HL-60 (cell line): ENCODE measurements around the gene OR9Q1.

ENCODE experiments used
- DNase-seq, 2 experiments: peaks; one replicate each; pipeline ENCODE4 v3.0.0-alpha.2; 2010 to 2020; ENCODE audit warnings: low read depth in 1 of 2, low spot score in 1 of 2
- H3K27ac ChIP-seq: fragments of 250-450 bp; sonication (Bioruptor Pico); replicated peaks from 2 replicates; pipeline ENCODE4 v1.5.1; 2020; ENCODE audit warnings: mild to moderate bottlenecking, moderate library complexity
- H3K27me3 ChIP-seq: fragments of 250-450 bp; sonication (Bioruptor Pico); 2 replicates; pipeline ENCODE4 v1.5.1; 2021; ENCODE audit warnings: mild to moderate bottlenecking, moderate library complexity; ENCODE audit not compliant: insufficient read depth, poor library complexity, severe bottlenecking
- H3K4me3 ChIP-seq: replicated peaks from 2 replicates; pipeline ENCODE4 v1.5.1; 2011; ENCODE audit warnings: mild to moderate bottlenecking, control low read depth, low read length; ENCODE audit not compliant: insufficient read depth
- GABPA ChIP-seq: IDR thresholded peaks from 2 replicates; pipeline ENCODE4 v1.6.1; 2012; ENCODE audit warnings: low read depth
- POLR2AphosphoS5 ChIP-seq: IDR thresholded peaks from 2 replicates; pipeline ENCODE4 v1.6.1; 2012; ENCODE audit warnings: low read depth
- SPI1 ChIP-seq: IDR thresholded peaks from 2 replicates; pipeline ENCODE4 v1.6.1; 2012; ENCODE audit warnings: low read depth, mild to moderate bottlenecking, borderline replicate concordance
- long read RNA-seq: library from polyadenylated mRNA; unstranded; transcript quantifications from one replicate; pipeline ENCODE4 v2.0.0, GENCODE V29; 2020
- TF ChIP-seq, protein P1 (sequence below): IDR thresholded peaks from one replicate; pipeline ENCODE4 v1.5.1; 2011; ENCODE audit warnings: low read length, control low read depth, inconsistent platforms; ENCODE audit not compliant: insufficient read depth
- TF ChIP-seq, protein P2 (sequence below): IDR thresholded peaks from 2 replicates; pipeline ENCODE4 v1.6.1; 2012; ENCODE audit warnings: low read depth; ENCODE audit not compliant: insufficient replicate concordance

OR9Q1 gene, protein sequence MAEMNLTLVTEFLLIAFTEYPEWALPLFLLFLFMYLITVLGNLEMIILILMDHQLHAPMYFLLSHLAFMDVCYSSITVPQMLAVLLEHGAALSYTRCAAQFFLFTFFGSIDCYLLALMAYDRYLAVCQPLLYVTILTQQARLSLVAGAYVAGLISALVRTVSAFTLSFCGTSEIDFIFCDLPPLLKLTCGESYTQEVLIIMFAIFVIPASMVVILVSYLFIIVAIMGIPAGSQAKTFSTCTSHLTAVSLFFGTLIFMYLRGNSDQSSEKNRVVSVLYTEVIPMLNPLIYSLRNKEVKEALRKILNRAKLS
- long read RNA-seq: 0 reads

DNA sequence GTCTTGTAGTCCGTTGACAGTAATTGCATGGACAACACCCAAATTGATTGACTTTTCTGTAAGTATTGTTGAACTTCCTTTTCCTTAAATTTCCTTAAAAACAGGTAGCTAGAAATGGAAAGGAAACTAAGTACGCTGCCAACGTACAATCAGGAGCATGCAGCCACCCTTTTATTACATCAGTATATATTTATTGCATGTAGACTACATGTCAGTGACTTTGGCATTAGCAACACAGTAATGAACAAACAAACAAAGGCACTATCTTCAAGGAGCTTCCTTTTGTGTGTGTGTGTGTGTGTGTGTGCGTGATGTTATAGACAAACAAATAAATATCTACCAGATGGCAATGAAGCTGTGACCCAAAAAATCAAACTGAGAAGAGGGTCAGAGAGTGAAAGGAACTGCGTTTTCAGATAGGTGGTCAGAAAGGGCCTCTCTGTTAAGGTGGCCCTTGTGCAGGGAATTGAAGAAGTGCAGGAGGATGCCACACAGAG lies at the start of gene OR9Q1:
TSS of gene OR9Q1 (plus strand) at position 447 of the 497 bp plus-strand sequence. CDS start 155,564 bp downstream, outside the sequence.
- no peak for DNase-seq
- Histone ChIP-seq H3K27ac (no peak within 1 kb of the TSS), H3K4me3 (no peak within 1 kb of the TSS), H3K27me3 (no peaks in the 10 kb centered on the region)
- TF ChIP-seq GABPA (no peak), SPI1 (no peak), POLR2AphosphoS5 (no peak)
- TF ChIP-seq, protein P1, sequence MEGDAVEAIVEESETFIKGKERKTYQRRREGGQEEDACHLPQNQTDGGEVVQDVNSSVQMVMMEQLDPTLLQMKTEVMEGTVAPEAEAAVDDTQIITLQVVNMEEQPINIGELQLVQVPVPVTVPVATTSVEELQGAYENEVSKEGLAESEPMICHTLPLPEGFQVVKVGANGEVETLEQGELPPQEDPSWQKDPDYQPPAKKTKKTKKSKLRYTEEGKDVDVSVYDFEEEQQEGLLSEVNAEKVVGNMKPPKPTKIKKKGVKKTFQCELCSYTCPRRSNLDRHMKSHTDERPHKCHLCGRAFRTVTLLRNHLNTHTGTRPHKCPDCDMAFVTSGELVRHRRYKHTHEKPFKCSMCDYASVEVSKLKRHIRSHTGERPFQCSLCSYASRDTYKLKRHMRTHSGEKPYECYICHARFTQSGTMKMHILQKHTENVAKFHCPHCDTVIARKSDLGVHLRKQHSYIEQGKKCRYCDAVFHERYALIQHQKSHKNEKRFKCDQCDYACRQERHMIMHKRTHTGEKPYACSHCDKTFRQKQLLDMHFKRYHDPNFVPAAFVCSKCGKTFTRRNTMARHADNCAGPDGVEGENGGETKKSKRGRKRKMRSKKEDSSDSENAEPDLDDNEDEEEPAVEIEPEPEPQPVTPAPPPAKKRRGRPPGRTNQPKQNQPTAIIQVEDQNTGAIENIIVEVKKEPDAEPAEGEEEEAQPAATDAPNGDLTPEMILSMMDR: no peak
- TF ChIP-seq, protein P2, sequence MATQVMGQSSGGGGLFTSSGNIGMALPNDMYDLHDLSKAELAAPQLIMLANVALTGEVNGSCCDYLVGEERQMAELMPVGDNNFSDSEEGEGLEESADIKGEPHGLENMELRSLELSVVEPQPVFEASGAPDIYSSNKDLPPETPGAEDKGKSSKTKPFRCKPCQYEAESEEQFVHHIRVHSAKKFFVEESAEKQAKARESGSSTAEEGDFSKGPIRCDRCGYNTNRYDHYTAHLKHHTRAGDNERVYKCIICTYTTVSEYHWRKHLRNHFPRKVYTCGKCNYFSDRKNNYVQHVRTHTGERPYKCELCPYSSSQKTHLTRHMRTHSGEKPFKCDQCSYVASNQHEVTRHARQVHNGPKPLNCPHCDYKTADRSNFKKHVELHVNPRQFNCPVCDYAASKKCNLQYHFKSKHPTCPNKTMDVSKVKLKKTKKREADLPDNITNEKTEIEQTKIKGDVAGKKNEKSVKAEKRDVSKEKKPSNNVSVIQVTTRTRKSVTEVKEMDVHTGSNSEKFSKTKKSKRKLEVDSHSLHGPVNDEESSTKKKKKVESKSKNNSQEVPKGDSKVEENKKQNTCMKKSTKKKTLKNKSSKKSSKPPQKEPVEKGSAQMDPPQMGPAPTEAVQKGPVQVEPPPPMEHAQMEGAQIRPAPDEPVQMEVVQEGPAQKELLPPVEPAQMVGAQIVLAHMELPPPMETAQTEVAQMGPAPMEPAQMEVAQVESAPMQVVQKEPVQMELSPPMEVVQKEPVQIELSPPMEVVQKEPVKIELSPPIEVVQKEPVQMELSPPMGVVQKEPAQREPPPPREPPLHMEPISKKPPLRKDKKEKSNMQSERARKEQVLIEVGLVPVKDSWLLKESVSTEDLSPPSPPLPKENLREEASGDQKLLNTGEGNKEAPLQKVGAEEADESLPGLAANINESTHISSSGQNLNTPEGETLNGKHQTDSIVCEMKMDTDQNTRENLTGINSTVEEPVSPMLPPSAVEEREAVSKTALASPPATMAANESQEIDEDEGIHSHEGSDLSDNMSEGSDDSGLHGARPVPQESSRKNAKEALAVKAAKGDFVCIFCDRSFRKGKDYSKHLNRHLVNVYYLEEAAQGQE: no peak

DNA sequence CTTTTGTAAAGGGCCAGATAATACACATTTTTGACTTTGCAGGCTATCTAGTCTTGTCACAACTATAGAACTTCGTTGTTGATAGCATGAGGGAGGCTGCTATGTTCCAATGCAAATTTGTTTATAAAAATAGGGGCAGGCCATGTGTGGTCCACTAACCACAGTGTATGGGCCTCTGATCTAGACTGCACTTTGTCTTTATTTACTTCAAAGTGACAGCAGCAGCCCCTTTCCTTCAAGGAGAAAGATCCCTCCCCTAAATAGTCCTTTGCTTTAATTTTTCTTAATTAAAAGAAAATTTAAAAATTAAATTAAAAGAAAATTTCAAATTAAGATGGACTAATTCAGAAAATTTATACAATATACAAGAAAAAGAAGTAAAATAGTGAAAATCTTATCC lies 49.5 kb upstream of the OR9Q1 start:
- no peak for DNase-seq
- TF ChIP-seq, protein P1: no peak
- no peak for TF ChIP-seq POLR2AphosphoS5
- TF ChIP-seq GABPA: no peak
- no peak for TF ChIP-seq SPI1
- TF ChIP-seq, protein P2: no peak
- Histone ChIP-seq H3K27me3 (no peaks in the 10 kb centered on the region), H3K4me3 (no peak overlapping the region), H3K27ac (no peak overlapping the region)

DNA sequence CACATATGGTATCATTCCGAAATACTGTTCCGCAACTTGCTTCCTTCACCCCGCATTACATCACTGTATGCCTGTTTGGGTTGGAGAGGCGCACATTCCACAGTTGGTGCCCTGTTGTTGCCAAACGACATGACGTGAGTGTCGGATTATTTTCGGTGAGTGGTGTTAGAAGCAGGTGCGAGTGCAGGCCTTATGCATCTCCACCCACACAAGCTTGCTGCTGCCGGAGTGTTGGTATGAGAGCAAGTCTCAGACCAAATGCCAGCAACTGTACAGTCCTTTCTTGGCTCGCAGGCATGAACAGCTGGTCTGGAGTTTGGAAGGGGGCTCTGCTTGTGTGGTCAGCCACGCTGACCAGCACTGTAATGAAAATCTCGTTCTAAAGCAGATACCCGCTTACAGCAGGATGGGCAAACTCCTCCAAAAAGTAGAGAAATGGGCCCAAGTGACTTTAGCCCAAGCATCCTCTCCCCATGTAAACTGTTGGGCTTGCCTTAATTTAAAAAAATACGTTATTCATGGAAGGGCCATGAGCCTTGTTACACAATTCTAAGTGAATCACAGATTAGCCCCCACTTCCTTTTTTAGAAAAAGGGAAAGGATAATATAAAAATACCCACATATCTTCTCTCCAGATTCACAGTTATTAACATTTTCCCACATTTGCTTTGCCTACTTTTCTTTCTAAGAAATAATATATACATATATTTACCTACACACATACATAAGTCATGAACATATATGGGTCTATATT lies 48.7 kb upstream of the OR9Q1 start:
- H3K27me3 ChIP-seq: no peaks in the 10 kb centered on the region
- peak in 1 of 2 experiments; percentile 4 for DNase-seq
- H3K4me3 ChIP-seq: no peak overlapping the region
- H3K27ac ChIP-seq: no peak overlapping the region
- TF ChIP-seq, protein P2: no peak
- TF ChIP-seq SPI1: peak; percentile 73
